ENCODE data around the gene STAT5B. TPM values are rescaled to one million over a fixed set of nuclear protein-coding genes. Genes with fewer than 3 reads are reported as not detected.

The STAT5B gene
- total and polyA plus RNA-seq, 9 of the 15 experiments (the other 6 are each of a cell fraction or from before 2014, with no cell fraction given): 20.8 to 176 (median 92.4) TPM

DNA sequence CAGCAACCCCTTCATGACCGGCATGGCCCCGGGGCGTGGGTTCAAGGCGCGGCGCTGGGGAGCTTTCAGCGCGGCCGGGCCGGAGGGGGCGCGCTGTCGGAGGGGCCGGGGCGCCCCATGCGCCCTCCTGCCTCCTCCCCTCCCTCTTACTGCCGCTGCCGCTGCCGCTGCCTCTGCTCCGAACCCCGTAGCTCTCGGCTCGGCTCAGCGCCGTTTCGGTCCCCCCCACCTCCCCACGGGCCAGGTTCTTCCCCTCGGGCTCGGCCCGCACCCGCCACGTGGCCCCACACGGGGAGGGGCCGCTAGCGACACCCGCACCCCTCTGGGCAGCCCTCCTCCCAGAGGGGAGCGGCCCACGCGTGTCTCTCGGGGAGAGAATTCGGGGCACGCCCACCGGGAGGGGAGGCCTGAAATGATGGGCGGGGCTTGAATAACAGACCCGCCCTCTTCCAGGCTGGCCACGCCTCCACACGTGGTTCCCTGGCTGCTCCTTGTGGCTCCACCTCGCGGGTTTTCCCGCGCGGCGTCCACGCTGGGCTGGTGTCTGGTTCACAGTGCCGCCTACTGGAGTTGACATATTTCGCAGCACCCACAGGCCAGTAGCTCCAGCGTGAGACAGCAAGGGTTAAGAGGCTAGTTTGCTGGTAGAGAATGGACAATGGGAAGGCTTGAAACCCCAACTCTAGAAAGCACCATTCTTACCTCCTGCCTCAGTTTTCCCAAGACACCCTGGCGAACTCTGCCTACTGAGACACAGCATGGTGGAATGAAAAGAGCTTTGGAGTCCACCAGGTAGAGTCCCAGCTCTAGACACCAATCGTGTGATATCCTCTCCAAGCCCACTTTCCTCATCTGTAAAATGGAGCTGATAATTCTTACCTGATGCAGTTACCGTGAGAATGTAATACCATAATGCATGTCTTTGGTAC is 95.0 kb downstream of the STAT5B start, which contains the start of gene KCNH4 (continued):
- TF ChIP-seq NR2C2 (CRISPR knock-in tag; IDR thresholded peaks at IDR 0.05) (peak; percentile 63; the same call in 1 of the 2 replicates), NR2C2 (tag; IDR thresholded peaks at IDR 0.05) (no peak), NFIC (IDR thresholded peaks at IDR 0.05) (peak; percentile 46), NRF1 (conservative IDR thresholded peaks at IDR 0.05 in 1 of 2, IDR thresholded peaks at IDR 0.05 in 1 of 2) (peak; percentile 50 to 65), ZNF431 (CRISPR knock-in tag; IDR thresholded peaks at IDR 0.05) (no peak), POU5F1 (IDR thresholded peaks at IDR 0.05; ENCODE audit: borderline replicate concordance, low read depth, low read length, partially characterized antibody) (no peak), HDAC2 (IDR thresholded peaks at IDR 0.05) (peak; percentile 66; the same call in 1 of the 2 replicates), EP400 (IDR thresholded peaks at IDR 0.05) (peak; percentile 88), PURB (CRISPR knock-in tag; IDR thresholded peaks at IDR 0.05; ENCODE audit: low read depth) (no peak), CREB1 (IDR thresholded peaks at IDR 0.05) (0 out of 2 replicates have a peak, but pooled peaks have one; percentile 10), CREB1 (CRISPR knock-in tag; IDR thresholded peaks at IDR 0.05) (peak; percentile 68; the same call in 1 of the 2 replicates), CTBP1 (IDR thresholded peaks at IDR 0.05; ENCODE audit: borderline replicate concordance) (peak; percentile 64; the same call in 1 of the 2 replicates), ZBTB8A (IDR thresholded peaks at IDR 0.05; ENCODE audit: partially characterized antibody) (no peak), HDAC1 (IDR thresholded peaks at IDR 0.05) (peak in 1 of 2 experiments; percentile 94; a peak in 2 of 4 replicates), KLF10 (CRISPR knock-in tag; IDR thresholded peaks at IDR 0.05) (no peak)
- TF ChIP-seq, protein P1, sequence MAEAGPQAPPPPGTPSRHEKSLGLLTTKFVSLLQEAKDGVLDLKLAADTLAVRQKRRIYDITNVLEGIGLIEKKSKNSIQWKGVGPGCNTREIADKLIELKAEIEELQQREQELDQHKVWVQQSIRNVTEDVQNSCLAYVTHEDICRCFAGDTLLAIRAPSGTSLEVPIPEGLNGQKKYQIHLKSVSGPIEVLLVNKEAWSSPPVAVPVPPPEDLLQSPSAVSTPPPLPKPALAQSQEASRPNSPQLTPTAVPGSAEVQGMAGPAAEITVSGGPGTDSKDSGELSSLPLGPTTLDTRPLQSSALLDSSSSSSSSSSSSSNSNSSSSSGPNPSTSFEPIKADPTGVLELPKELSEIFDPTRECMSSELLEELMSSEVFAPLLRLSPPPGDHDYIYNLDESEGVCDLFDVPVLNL (CRISPR knock-in tag; IDR thresholded peaks at IDR 0.05; ENCODE audit: low read depth): peak; percentile 90
- TF ChIP-seq, protein P2, sequence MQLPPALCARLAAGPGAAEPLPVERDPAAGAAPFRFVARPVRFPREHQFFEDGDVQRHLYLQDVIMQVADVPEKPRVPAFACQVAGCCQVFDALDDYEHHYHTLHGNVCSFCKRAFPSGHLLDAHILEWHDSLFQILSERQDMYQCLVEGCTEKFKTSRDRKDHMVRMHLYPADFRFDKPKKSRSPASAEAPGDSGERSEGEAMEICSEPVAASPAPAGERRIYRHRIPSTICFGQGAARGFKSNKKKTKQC (CRISPR knock-in tag; IDR thresholded peaks at IDR 0.05): peak; percentile 59; the same call in 1 of the 2 replicates
- TF ChIP-seq, protein P3, sequence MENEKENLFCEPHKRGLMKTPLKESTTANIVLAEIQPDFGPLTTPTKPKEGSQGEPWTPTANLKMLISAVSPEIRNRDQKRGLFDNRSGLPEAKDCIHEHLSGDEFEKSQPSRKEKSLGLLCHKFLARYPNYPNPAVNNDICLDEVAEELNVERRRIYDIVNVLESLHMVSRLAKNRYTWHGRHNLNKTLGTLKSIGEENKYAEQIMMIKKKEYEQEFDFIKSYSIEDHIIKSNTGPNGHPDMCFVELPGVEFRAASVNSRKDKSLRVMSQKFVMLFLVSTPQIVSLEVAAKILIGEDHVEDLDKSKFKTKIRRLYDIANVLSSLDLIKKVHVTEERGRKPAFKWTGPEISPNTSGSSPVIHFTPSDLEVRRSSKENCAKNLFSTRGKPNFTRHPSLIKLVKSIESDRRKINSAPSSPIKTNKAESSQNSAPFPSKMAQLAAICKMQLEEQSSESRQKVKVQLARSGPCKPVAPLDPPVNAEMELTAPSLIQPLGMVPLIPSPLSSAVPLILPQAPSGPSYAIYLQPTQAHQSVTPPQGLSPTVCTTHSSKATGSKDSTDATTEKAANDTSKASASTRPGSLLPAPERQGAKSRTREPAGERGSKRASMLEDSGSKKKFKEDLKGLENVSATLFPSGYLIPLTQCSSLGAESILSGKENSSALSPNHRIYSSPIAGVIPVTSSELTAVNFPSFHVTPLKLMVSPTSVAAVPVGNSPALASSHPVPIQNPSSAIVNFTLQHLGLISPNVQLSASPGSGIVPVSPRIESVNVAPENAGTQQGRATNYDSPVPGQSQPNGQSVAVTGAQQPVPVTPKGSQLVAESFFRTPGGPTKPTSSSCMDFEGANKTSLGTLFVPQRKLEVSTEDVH (IDR thresholded peaks at IDR 0.05; ENCODE audit: low read depth, partially characterized antibody): peak; percentile 99
- TF ChIP-seq, protein P4, sequence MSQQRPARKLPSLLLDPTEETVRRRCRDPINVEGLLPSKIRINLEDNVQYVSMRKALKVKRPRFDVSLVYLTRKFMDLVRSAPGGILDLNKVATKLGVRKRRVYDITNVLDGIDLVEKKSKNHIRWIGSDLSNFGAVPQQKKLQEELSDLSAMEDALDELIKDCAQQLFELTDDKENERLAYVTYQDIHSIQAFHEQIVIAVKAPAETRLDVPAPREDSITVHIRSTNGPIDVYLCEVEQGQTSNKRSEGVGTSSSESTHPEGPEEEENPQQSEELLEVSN (IDR thresholded peaks at IDR 0.05; ENCODE audit: borderline replicate concordance in 1 of 2, extremely low read depth in 1 of 2, insufficient read depth in 1 of 2, insufficient read length in 1 of 2, low read depth in 1 of 2, low read length in 1 of 2, poor library complexity in 1 of 2, severe bottlenecking in 1 of 2): peak; percentile 99 to 100
- TF ChIP-seq, protein P5, sequence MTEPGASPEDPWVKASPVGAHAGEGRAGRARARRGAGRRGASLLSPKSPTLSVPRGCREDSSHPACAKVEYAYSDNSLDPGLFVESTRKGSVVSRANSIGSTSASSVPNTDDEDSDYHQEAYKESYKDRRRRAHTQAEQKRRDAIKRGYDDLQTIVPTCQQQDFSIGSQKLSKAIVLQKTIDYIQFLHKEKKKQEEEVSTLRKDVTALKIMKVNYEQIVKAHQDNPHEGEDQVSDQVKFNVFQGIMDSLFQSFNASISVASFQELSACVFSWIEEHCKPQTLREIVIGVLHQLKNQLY (CRISPR knock-in tag; conservative IDR thresholded peaks at IDR 0.05): peak in 1 of 2 experiments; percentile 91; a peak in 2 of 4 replicates

All from K562 (cell line).